Endothelial cell of coronary artery (primary cell): ENCODE measurements around the gene KRTAP7-1. TPM values are rescaled to one million over a fixed set of nuclear protein-coding genes. Genes with fewer than 3 reads are reported as not detected.

Experiments used
- total RNA-seq: library from RNA; depleted of rRNA; stranded (reverse); fragments of >200 nt; gene quantifications from 2 replicates; pipeline ENCODE4 v1.2.3, GENCODE V29; 2014

KRTAP7-1 gene, protein sequence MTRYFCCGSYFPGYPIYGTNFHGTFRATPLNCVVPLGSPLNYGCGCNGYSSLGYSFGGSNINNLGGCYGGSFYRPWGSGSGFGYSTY
- not detected in 2 replicates for total RNA-seq

DNA sequence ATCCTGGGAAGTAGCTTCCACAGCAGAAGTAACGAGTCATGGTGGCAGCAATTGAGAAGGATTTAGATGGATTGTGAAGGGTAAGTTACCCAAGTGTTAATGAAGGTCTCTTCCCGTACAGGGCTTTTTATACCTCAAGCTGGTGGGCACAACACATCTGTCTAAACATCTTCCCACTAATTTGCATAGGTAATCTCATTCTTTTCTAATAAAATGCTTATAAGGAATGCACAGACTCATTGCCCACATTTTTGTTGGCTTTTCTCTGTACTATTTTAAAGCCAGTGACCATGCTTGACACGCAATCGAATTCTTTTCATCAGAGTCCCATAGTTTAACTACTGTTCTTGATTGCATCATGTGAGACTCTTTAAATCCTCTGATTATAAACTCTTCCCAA lies at the start of gene KRTAP7-1:
Gene KRTAP7-1 (minus strand): TSS at position 101 of the 400 bp plus-strand sequence. CDS start 61 bp downstream, at position 40.

DNA sequence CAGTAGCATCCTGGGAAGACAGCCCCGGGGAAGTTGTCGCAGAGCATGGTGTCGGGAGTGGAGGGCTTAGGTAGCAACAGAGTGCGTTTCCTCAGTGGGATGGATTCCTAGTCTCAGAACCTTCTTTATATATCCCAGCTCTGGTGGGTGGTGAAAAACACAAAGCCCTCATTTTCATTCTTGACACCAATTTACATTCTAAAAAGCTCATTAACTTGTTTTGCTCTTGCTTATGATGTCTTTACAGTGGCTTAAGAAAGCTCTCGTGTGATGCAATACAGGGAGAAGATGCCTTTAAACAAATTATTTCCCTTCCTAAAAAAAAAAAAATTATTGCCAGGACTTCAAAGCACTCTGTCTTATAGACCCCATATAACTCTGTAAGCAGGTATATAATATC lies 16.4 kb downstream of the KRTAP7-1 start, which contains the start of gene KRTAP8-1:
Gene KRTAP8-1 (minus strand): TSS at position 101 of the 400 bp plus-strand sequence. CDS start 54 bp downstream, at position 47.

Other genes with a start within 250 kb of the KRTAP7-1 start
- not detected in 2 replicates for gene KRTAP22-2, start 239.4 kb downstream of the KRTAP7-1 start, total RNA-seq
- not detected in 2 replicates for gene KRTAP6-3, start 237.3 kb downstream of the KRTAP7-1 start, total RNA-seq
- gene KRTAP6-2, start 230.9 kb downstream of the KRTAP7-1 start, total RNA-seq = not detected in 2 replicates
- not detected in 2 replicates for gene KRTAP22-1, start 228.7 kb downstream of the KRTAP7-1 start, total RNA-seq
- not detected in 2 replicates for gene KRTAP6-1, start 215.8 kb downstream of the KRTAP7-1 start, total RNA-seq
- gene KRTAP20-1, start 213.3 kb downstream of the KRTAP7-1 start, total RNA-seq = not detected in 2 replicates
- gene KRTAP20-4, start 209.1 kb downstream of the KRTAP7-1 start, total RNA-seq = not detected in 2 replicates
- not detected in 2 replicates for gene KRTAP20-2, start 194.6 kb downstream of the KRTAP7-1 start, total RNA-seq
- not detected in 2 replicates for gene KRTAP20-3, start 186.9 kb downstream of the KRTAP7-1 start, total RNA-seq
- not detected in 2 replicates for gene KRTAP21-3, start 111.0 kb downstream of the KRTAP7-1 start, total RNA-seq
- not detected in 2 replicates for gene KRTAP21-2, start 82.5 kb downstream of the KRTAP7-1 start, total RNA-seq
- not detected in 2 replicates for gene KRTAP21-1, start 74.3 kb downstream of the KRTAP7-1 start, total RNA-seq
- not detected in 2 replicates for gene KRTAP8-1, start 16.5 kb downstream of the KRTAP7-1 start, total RNA-seq
- not detected in 2 replicates for gene KRTAP11-1, start 51.8 kb upstream of the KRTAP7-1 start, total RNA-seq
- gene KRTAP19-8, start 208.7 kb upstream of the KRTAP7-1 start, total RNA-seq = not detected in 2 replicates